IMR-90 (cell line): ENCODE data around the gene PRKAG2. TPM values are rescaled to one million over a fixed set of nuclear protein-coding genes. Genes with fewer than 3 reads are reported as not detected.

ENCODE experiments used
- ATAC-seq: fragments of 200-7000 bp; cut with Tn5 transposase; 2 replicates; pipeline ENCODE4 v1.9.1; 2020; ENCODE audit warnings: low read depth, mild to moderate bottlenecking, moderate library complexity
- BruUV-seq: library from RNA; stranded (reverse); fragments of 400-500 nt; replicated peaks from 2 replicates; lab custom pipeline; 2021; lab: Mats Ljungman, UMichigan
- CTCF ChIA-PET: fragments of 300-600 bp; formaldehyde crosslinking; extraction: SDS; loops from one replicate; lab custom pipeline; 2021; ENCODE audit warnings: antibody characterized with exemption; lab: Yijun Ruan, JAX
- POLR2A ChIA-PET: fragments of 300-600 bp; sonication (Branson Sonifier 250); formaldehyde crosslinking; loops from one replicate; lab custom pipeline; 2022; ENCODE audit warnings: antibody characterized with exemption; ENCODE audit not compliant: unreplicated experiment; lab: Charles Lee
- DNase-seq: peaks from one replicate; pipeline ENCODE4 v3.0.0; 2013
- H2AFZ ChIP-seq: replicated peaks from 2 replicates; pipeline ENCODE3; 2013; ENCODE audit warnings: low read length, mild to moderate bottlenecking; ENCODE audit not compliant: poor library complexity
- H2AK5ac ChIP-seq: 2 replicates; pipeline ENCODE4 v1.6.1; 2013; ENCODE audit warnings: low read depth, low read length, inconsistent platforms
- H2AK9ac ChIP-seq: replicated peaks from 2 replicates; pipeline ENCODE3; 2013; ENCODE audit warnings: mild to moderate bottlenecking, low read depth, low read length, moderate library complexity; ENCODE audit not compliant: poor library complexity
- H2BK120ac ChIP-seq: 2 replicates; pipeline ENCODE4 v1.6.1; 2013; ENCODE audit warnings: low read depth, low read length, inconsistent platforms
- H2BK15ac ChIP-seq: 3 replicates; pipeline ENCODE4 v1.6.1; 2013; ENCODE audit warnings: low read depth, low read length, inconsistent platforms
- H2BK20ac ChIP-seq: 2 replicates; pipeline ENCODE4 v1.6.1; 2013; ENCODE audit warnings: low read depth, mild to moderate bottlenecking, inconsistent platforms, low read length, moderate library complexity
- H2BK5ac ChIP-seq: 2 replicates; pipeline ENCODE4 v1.6.1; 2013; ENCODE audit warnings: mild to moderate bottlenecking, low read depth, low read length, inconsistent platforms; ENCODE audit not compliant: poor library complexity, severe bottlenecking
- H3K14ac ChIP-seq: replicated peaks from 2 replicates; pipeline ENCODE4 v1.6.1; 2013; ENCODE audit warnings: low read depth, low read length, inconsistent platforms
- H3K18ac ChIP-seq: 2 replicates; pipeline ENCODE4 v1.6.1; 2013; ENCODE audit warnings: low read depth, low read length, control low read depth
- H3K23ac ChIP-seq: 2 replicates; pipeline ENCODE4 v1.6.1; 2013; ENCODE audit warnings: low read depth, low read length, inconsistent platforms
- H3K27ac ChIP-seq: 2 replicates; pipeline ENCODE4 v1.5.1; 2013; ENCODE audit warnings: mild to moderate bottlenecking, control low read depth, low read length; ENCODE audit not compliant: insufficient read depth
- H3K27me3 ChIP-seq: 2 replicates; pipeline ENCODE4 v1.6.1; 2013; ENCODE audit warnings: low read length; ENCODE audit not compliant: control insufficient read depth, insufficient read depth
- H3K36me3 ChIP-seq: 2 replicates; pipeline ENCODE4 v1.6.1; 2013; ENCODE audit warnings: low read length, mixed read lengths; ENCODE audit not compliant: control insufficient read depth, insufficient read depth
- H3K4ac ChIP-seq: 2 replicates; pipeline ENCODE4 v1.6.1; 2013; ENCODE audit warnings: low read depth, low read length, inconsistent platforms
- H3K4me1 ChIP-seq: 2 replicates; pipeline ENCODE4 v1.6.1; 2013; ENCODE audit warnings: low read length, mixed read lengths; ENCODE audit not compliant: control insufficient read depth, insufficient read depth
- H3K4me2 ChIP-seq: 2 replicates; pipeline ENCODE4 v1.6.1; 2013; ENCODE audit warnings: low read depth, mild to moderate bottlenecking, control low read depth, low read length, moderate library complexity
- H3K4me3 ChIP-seq: 2 replicates; pipeline ENCODE4 v1.5.1; 2013; ENCODE audit warnings: low read depth, mild to moderate bottlenecking, control low read depth, low read length, moderate library complexity; ENCODE audit not compliant: insufficient read depth
- H3K56ac ChIP-seq: 2 replicates; pipeline ENCODE4 v1.6.1; 2013; ENCODE audit warnings: low read length, inconsistent platforms; ENCODE audit not compliant: insufficient read depth; ENCODE audit errors: extremely low read depth
- H3K79me1 ChIP-seq, 2 experiments: 2 replicates each; pipeline ENCODE4 v1.6.1; 2013; ENCODE audit warnings: low read length in 2 of 2, inconsistent platforms in 1 of 2, low read depth in 1 of 2
- H3K9ac ChIP-seq: 2 replicates; pipeline ENCODE4 v1.6.1; 2013; ENCODE audit warnings: low read depth, low read length, control low read depth
- H3K9me1 ChIP-seq: 2 replicates; pipeline ENCODE4 v1.6.1; 2013; ENCODE audit warnings: low read length, inconsistent platforms; ENCODE audit not compliant: insufficient read depth
- H3K9me3 ChIP-seq: 2 replicates; pipeline ENCODE4 v1.6.1; 2013; ENCODE audit warnings: low read length; ENCODE audit not compliant: control insufficient read depth, insufficient read depth
- H4K20me1 ChIP-seq: 2 replicates; pipeline ENCODE4 v1.6.1; 2013; ENCODE audit warnings: low read length, inconsistent platforms; ENCODE audit not compliant: insufficient read depth
- H4K5ac ChIP-seq: 2 replicates; pipeline ENCODE4 v1.6.1; 2013; ENCODE audit warnings: mild to moderate bottlenecking, low read depth, low read length, control low read depth
- H4K8ac ChIP-seq, 2 experiments: 2 replicates each; pipeline ENCODE4 v1.6.1; 2013; ENCODE audit warnings: low read depth in 2 of 2, low read length in 2 of 2, control low read depth in 1 of 2, inconsistent platforms in 1 of 2
- H4K91ac ChIP-seq: 2 replicates; pipeline ENCODE4 v1.6.1; 2013; ENCODE audit warnings: low read depth, low read length, inconsistent platforms; ENCODE audit not compliant: insufficient read depth
- CEBPB ChIP-seq: IDR thresholded peaks from 2 replicates; pipeline ENCODE4 v1.6.1; 2012; ENCODE audit warnings: low read depth, low read length, improper control_type of control experiment
- POLR2A ChIP-seq: IDR thresholded peaks from 2 replicates; pipeline ENCODE4 v1.6.1; 2012; ENCODE audit warnings: mild to moderate bottlenecking, low read depth, low read length
- WGBS, 2 experiments: methylation state at CpG; one replicate each; pipeline versions ENCODE4 v1.1.5 to v1.1.7; 2013; ENCODE audit warnings: missing lambda C conversion rate in 2 of 2; ENCODE audit not compliant: insufficient read length in 1 of 2; ENCODE audit errors: extremely low coverage in 2 of 2; 5-methylcytosine and 5-hydroxymethylcytosine counted together
- dilution Hi-C: fragments of 300-500 bp; cut with HindIII; formaldehyde crosslinking; loops from one replicate; pipeline ENCODE4 v1.14.3; 2018; ENCODE audit warnings: low sequenced_read_pairs; ENCODE audit not compliant: unreplicated experiment
- in situ Hi-C: fragments of 300-500 bp; cut with MboI; formaldehyde crosslinking; loops from 3 replicates; pipeline ENCODE4 v1.14.3; 2019; ENCODE audit warnings: low sequenced_read_pairs, inconsistent platforms, mixed read lengths
- intact Hi-C: fragments of 100-400 bp; cut with micrococcal nuclease; formaldehyde crosslinking; loops from 2 replicates; pipeline ENCODE4 v1.10.0; 2022
- polyA plus RNA-seq, 3 experiments: library from polyadenylated mRNA; depleted of rRNA; stranded (reverse); fragments of >200 nt; gene quantifications; 2 replicates each; pipeline ENCODE4 v1.2.3, GENCODE V29; 2012; ENCODE audit warnings: low replicate concordance in 1 of 3
- total RNA-seq: library from RNA; depleted of rRNA; stranded (reverse); fragments of >200 nt; gene quantifications from 2 replicates; pipeline ENCODE4 v1.2.3, GENCODE V29; 2012

Gene PRKAG2
- total and polyA plus RNA-seq, 2 of the 4 experiments (the other 2 are of a cell fraction) = 15.4 to 21.6 TPM

- CTCF ChIA-PET = interaction anchor here (0.6 to 0.8 kb wide), 3 partner anchors 156 to 163 kb away, joined by 3 read pairs; no protein-coding TSS in a partner anchor
- 77% methylated on average over 5 of the region's 23 CpGs; no CpG with 5 or more reads in 1 of the 2 experiments for WGBS, 2 experiments
- no TSS peak for BruUV-seq
- Histone ChIP-seq H3K27me3 (no peaks in the 10 kb centered on the region), H2BK20ac (peak overlapping the region; percentile 82), H4K91ac (peak overlapping the region; percentile 82), H3K4ac (peak overlapping the region; percentile 79), H3K4me2 (no peak overlapping the region), H2AK9ac (peak overlapping the region; percentile 6), H3K23ac (peak overlapping the region; percentile 31), H4K8ac (peak overlapping the region; percentile 47 to 71; a peak in 3 of 4 replicates), H3K9me1 (peaks cover 14% of the 10 kb centered on the region), H3K18ac (peak overlapping the region; percentile 43), H3K14ac (peak overlapping the region; percentile 70), H2AK5ac (peak overlapping the region; percentile 93), H3K36me3 (no peaks in the 10 kb centered on the region), H3K79me1 (peaks cover 0 to 17% of the 10 kb centered on the region in 2 experiments; a peak in 1 of 4 replicates), H2BK120ac (peak overlapping the region; percentile 82), H2BK15ac (peak overlapping the region; percentile 40; the same call in 2 of the 3 replicates), H3K4me1 (peaks cover 15% of the 10 kb centered on the region), H3K4me3 (no peak overlapping the region), H3K27ac (peak overlapping the region; percentile 24), H4K5ac (peak overlapping the region; percentile 8; the same call in 1 of the 2 replicates), H4K20me1 (no peaks in the 10 kb centered on the region), H3K9ac (peak overlapping the region; percentile 9; the same call in 1 of the 2 replicates), H2BK5ac (peak overlapping the region; percentile 61), H2AFZ (peak overlapping the region; percentile 47), H3K56ac (no peak overlapping the region), H3K9me3 (no peaks in the 10 kb centered on the region)
- DNase-seq (no peak), ATAC-seq (no peak; the same call in 1 of the 2 replicates)
- POLR2A ChIA-PET = interaction anchor here (0.6 to 1.0 kb wide), 2 partner anchors 10 to 19 kb away, joined by 3 read pairs; no protein-coding TSS in a partner anchor
- intact Hi-C loops (no loop called here), dilution Hi-C loops (no loop called here), in situ Hi-C loops (no loop called here)
- TF ChIP-seq CEBPB (peak; percentile 64), POLR2A (no peak)
Observed at GRCh38 chr7:151726652-151727578, 150.0 kb downstream of the PRKAG2 start.
